Measurements from ENCODE around the gene MEFV. TPM values are rescaled to one million over a fixed set of nuclear protein-coding genes. Genes with fewer than 3 reads are reported as not detected.
"Not testable (repeated sequence)": the region's sequence is repeated elsewhere in the genome, so short reads cannot be mapped to it uniquely, and the experiment has no call there.

Gene MEFV
- total and polyA plus RNA-seq, 9 donors: 0.20 to 0.45 (median 0.29) TPM

- DNase-seq: no peak
- no peak overlapping the region for H3K27ac ChIP-seq (ENCODE audit: low read length)
- no peaks in the 10 kb centered on the region for H3K27me3 ChIP-seq (ENCODE audit: control insufficient read depth, insufficient read depth, low read length)
- no peak overlapping the region for H3K4me3 ChIP-seq (ENCODE audit: low read length)
- peaks cover 27% of the 10 kb centered on the region for H3K36me3 ChIP-seq (ENCODE audit: control insufficient read depth, insufficient read depth, low read length)
- peaks cover 44% of the 10 kb centered on the region for H3K9me3 ChIP-seq (replicated peaks; ENCODE audit: control insufficient read depth, low read depth, low read length)
- WGBS (ENCODE audit: insufficient coverage): 83% methylated on average over 5 of the region's 10 CpGs
- no peaks in the 10 kb centered on the region for H3K4me1 ChIP-seq (ENCODE audit: control insufficient read depth, insufficient read depth, low read length)
Observed at GRCh38 chr16:3220839-3221238, 35.6 kb downstream of the MEFV start.

DNA sequence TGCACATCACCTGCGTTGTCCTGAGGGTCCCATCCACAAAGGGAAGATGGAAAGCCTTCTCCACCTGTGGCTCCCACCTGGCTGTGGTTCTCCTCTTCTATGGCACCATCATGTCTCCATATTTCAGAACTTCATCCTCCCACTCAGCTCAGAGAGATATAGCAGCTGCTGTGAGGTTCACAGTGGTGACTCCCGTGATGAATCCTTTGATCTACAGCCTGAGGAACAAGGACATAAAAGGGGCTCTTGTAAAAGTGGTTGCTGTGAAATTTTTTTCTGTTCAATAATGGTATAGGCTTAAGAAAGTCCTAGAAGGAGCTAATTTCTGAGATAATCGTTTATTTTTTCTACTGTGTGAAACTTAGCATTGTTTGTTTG is 40.2 kb downstream of the MEFV start:
- Histone ChIP-seq H3K27me3 (ENCODE audit: control insufficient read depth, insufficient read depth, low read length) (no peaks in the 10 kb centered on the region), H3K4me1 (ENCODE audit: control insufficient read depth, insufficient read depth, low read length) (no peaks in the 10 kb centered on the region), H3K27ac (ENCODE audit: low read length) (no peak overlapping the region), H3K4me3 (ENCODE audit: low read length) (no peak overlapping the region), H3K36me3 (ENCODE audit: control insufficient read depth, insufficient read depth, low read length) (no peaks in the 10 kb centered on the region), H3K9me3 (replicated peaks; ENCODE audit: control insufficient read depth, low read depth, low read length) (peaks cover 5% of the 10 kb centered on the region)
- 80% methylated on average over 2 of the region's 3 CpGs for WGBS (ENCODE audit: insufficient coverage)
- no peak for DNase-seq

GRCh38 chr16:3215601-3216262 is 40.7 kb downstream of the MEFV start:
- 76% methylated on average over 11 of the region's 11 CpGs for whole genome bisulfite sequencing (ENCODE audit: insufficient coverage)
- Histone ChIP-seq H3K4me1 (ENCODE audit: control insufficient read depth, insufficient read depth, low read length) (no peaks in the 10 kb centered on the region), H3K27me3 (ENCODE audit: control insufficient read depth, insufficient read depth, low read length) (no peaks in the 10 kb centered on the region), H3K4me3 (ENCODE audit: low read length) (no peak overlapping the region), H3K9me3 (replicated peaks; ENCODE audit: control insufficient read depth, low read depth, low read length) (no peaks in the 10 kb centered on the region), H3K27ac (ENCODE audit: low read length) (no peak overlapping the region), H3K36me3 (ENCODE audit: control insufficient read depth, insufficient read depth, low read length) (no peaks in the 10 kb centered on the region)
- no peak for DNase-seq

DNA sequence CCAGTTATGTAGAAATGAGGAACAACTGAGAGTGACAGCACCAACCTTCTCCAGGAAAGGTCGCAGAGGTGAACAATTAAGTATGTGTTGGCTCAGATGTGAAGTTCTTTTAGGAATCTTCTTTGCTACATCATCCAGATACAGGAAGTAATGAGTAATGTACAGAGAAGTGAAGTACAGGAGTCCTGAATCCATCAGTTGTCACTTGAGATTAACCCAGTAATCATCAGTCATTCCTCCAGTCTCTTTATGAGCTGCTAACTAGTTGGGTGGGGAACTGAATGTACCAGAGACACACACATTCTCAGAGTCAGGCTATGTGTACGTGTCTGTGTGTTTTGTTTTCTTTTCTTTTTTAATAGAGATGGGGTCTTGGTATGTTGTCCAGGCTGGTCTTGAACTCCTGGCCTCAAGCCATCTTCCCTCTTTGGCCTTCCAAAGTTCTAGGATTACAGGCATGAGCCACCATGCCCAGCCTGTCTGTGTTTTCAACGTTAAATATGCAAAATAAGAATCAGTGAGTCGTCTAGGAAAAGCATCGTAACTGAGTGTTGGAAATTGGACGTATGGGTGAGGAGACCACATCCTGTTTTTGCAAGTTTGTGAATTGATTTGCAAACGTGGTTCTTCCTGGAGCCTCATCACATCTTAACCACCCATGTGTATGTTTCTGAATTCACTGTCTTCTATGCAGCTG is 41.4 kb downstream of the MEFV start:
- 58% methylated on average over 3 of the region's 7 CpGs for WGBS (ENCODE audit: insufficient coverage)
- no peaks in the 10 kb centered on the region for H3K4me1 ChIP-seq (ENCODE audit: control insufficient read depth, insufficient read depth, low read length)
- no peak overlapping the region for H3K4me3 ChIP-seq (ENCODE audit: low read length)
- H3K9me3 ChIP-seq (replicated peaks; ENCODE audit: control insufficient read depth, low read depth, low read length): no peaks in the 10 kb centered on the region
- H3K27ac ChIP-seq (ENCODE audit: low read length): no peak overlapping the region
- H3K27me3 ChIP-seq (ENCODE audit: control insufficient read depth, insufficient read depth, low read length): no peaks in the 10 kb centered on the region
- no peak for DNase-seq
- no peaks in the 10 kb centered on the region for H3K36me3 ChIP-seq (ENCODE audit: control insufficient read depth, insufficient read depth, low read length)

DNA sequence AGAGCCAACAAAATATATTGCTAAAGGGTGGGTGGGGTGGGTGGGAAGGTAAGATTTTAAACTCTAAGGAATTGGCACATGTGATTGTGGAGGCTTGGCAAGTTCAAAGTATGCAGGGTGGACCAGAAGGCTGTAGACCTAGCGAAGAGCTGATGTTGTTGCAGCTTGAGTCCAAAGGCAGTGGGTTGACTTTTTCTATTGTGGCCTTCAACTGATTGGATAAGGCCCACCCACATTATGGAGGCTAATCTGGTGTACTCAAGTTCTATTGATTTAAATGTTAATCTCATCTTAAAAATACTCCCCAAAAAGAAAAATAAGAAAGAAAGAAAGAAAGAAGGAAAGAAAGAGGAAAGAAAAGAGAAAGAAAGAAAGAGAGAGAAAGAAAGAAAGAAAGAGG is 43.9 kb downstream of the MEFV start:
- Histone ChIP-seq H3K27ac (ENCODE audit: low read length) (no peak overlapping the region), H3K4me3 (ENCODE audit: low read length) (no peak overlapping the region), H3K27me3 (ENCODE audit: control insufficient read depth, insufficient read depth, low read length) (no peaks in the 10 kb centered on the region), H3K9me3 (replicated peaks; ENCODE audit: control insufficient read depth, low read depth, low read length) (peaks cover 2% of the 10 kb centered on the region), H3K4me1 (ENCODE audit: control insufficient read depth, insufficient read depth, low read length) (no peaks in the 10 kb centered on the region), H3K36me3 (ENCODE audit: control insufficient read depth, insufficient read depth, low read length) (no peaks in the 10 kb centered on the region)
- DNase-seq: no peak
- no CpG with 5 or more reads among the region's 1 CpG for WGBS (ENCODE audit: insufficient coverage)

DNA sequence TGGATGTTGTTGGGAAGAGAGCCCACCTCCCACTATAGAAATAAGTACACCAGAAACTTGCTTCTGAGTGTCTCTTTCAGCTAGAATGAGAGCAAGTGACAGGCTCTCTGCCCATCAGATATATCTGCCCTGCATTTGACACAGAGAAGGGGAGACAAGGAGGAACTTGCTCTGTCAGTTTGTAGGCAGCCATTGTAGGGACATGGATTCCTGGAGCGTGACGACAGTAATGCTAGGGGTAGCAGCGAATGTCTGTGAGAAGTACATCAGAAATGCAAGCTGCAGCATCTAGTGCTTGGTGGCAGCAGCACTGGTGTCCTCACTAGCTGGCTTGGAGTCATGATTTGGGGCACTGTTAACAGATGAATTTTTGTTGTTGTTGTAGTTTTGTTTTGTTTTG is 44.4 kb downstream of the MEFV start:
- Histone ChIP-seq H3K9me3 (replicated peaks; ENCODE audit: control insufficient read depth, low read depth, low read length) (peaks cover 4% of the 10 kb centered on the region), H3K36me3 (ENCODE audit: control insufficient read depth, insufficient read depth, low read length) (no peaks in the 10 kb centered on the region), H3K27ac (ENCODE audit: low read length) (no peak overlapping the region), H3K4me3 (ENCODE audit: low read length) (no peak overlapping the region), H3K27me3 (ENCODE audit: control insufficient read depth, insufficient read depth, low read length) (no peaks in the 10 kb centered on the region), H3K4me1 (ENCODE audit: control insufficient read depth, insufficient read depth, low read length) (no peaks in the 10 kb centered on the region)
- 71% methylated on average over 3 of the region's 3 CpGs for WGBS (ENCODE audit: insufficient coverage)
- DNase-seq: no peak

- WGBS (ENCODE audit: insufficient coverage): 63% methylated on average over 13 of the region's 19 CpGs
- no peak for DNase-seq
- H3K9me3 ChIP-seq (replicated peaks; ENCODE audit: control insufficient read depth, low read depth, low read length): peaks cover 12% of the 10 kb centered on the region
- no peak overlapping the region for H3K4me3 ChIP-seq (ENCODE audit: low read length)
- no peaks in the 10 kb centered on the region for H3K4me1 ChIP-seq (ENCODE audit: control insufficient read depth, insufficient read depth, low read length)
- H3K27ac ChIP-seq (ENCODE audit: low read length): no peak overlapping the region
- no peaks in the 10 kb centered on the region for H3K27me3 ChIP-seq (ENCODE audit: control insufficient read depth, insufficient read depth, low read length)
- H3K36me3 ChIP-seq (ENCODE audit: control insufficient read depth, insufficient read depth, low read length): no peaks in the 10 kb centered on the region
Observed at GRCh38 chr16:3207086-3207953, 49.1 kb downstream of the MEFV start.

DNA sequence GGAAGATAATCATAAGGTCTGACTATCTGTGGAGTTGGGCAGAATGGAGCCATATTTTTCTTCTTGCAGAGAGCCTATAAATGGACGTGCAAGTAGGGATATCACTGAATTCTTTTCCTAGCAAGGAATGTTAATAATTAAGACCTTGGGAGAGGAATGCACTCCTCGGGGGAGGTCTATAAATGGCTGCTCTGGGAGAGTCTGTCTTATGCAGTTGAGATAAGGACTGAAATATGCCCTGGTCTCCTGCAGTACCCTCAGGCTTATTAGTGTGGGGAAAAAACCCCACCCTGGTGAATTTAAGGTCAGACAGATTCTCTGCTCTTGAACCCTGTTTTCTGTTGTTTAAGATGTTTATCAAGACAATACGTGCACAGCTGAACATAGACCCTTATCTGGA is 50.5 kb downstream of the MEFV start:
- peaks cover 12% of the 10 kb centered on the region for H3K9me3 ChIP-seq (replicated peaks; ENCODE audit: control insufficient read depth, low read depth, low read length)
- H3K27me3 ChIP-seq (ENCODE audit: control insufficient read depth, insufficient read depth, low read length): not testable (repeated sequence)

GRCh38 chr16:3202903-3203539 is 53.4 kb downstream of the MEFV start:
- no peak for DNase-seq
- Histone ChIP-seq H3K27ac (ENCODE audit: low read length) (no peak overlapping the region), H3K9me3 (replicated peaks; ENCODE audit: control insufficient read depth, low read depth, low read length) (peaks cover 12% of the 10 kb centered on the region), H3K36me3 (ENCODE audit: control insufficient read depth, insufficient read depth, low read length) (no peaks in the 10 kb centered on the region), H3K27me3 (ENCODE audit: control insufficient read depth, insufficient read depth, low read length) (peaks cover 16% of the 10 kb centered on the region), H3K4me3 (ENCODE audit: low read length) (no peak overlapping the region), H3K4me1 (ENCODE audit: control insufficient read depth, insufficient read depth, low read length) (no peaks in the 10 kb centered on the region)
- 93% methylated on average over 2 of the region's 6 CpGs for WGBS (ENCODE audit: insufficient coverage)

More for the DNA sequence above, 50.5 kb downstream of the MEFV start:
- not testable (repeated sequence) for H3K4me1 ChIP-seq (ENCODE audit: control insufficient read depth, insufficient read depth, low read length); H3K27ac ChIP-seq (ENCODE audit: low read length); H3K4me3 ChIP-seq (ENCODE audit: low read length); DNase-seq; H3K36me3 ChIP-seq (ENCODE audit: control insufficient read depth, insufficient read depth, low read length)
- WGBS (ENCODE audit: insufficient coverage): no CpG with 5 or more reads among the region's 3 CpGs
